ENCODE results near the gene YAP1. TPM values are rescaled to one million over a fixed set of nuclear protein-coding genes. Genes with fewer than 3 reads are reported as not detected.

Gene YAP1
- total and polyA plus RNA-seq, 3 donors from 2014 or later = 44.2 to 144 (median 110) TPM

DNA sequence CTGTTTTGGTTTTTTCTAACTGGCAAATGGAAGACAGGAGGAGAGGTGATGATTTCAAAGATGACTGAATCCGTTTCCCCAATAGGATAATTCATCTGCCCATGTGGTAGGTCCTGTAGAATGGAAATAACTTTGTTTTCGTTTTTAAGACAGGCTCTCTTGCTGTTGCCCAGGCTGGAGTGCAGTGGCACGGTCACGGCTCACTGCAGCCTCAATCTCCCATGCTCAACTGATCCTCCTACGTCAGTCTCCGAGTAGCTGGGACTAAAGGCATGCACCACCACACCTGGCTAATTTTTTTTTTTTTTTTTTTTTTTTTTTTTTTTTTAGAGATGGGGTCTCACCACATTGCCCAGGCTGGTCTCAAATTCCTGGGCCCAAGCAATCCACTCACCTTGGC, 129.7 kb downstream of the YAP1 start:
- Histone ChIP-seq H3K4me1 (no peaks in the 10 kb centered on the region), H3K4me3 (no peak overlapping the region), H3K36me3 (ENCODE audit: low read depth, missing control alignments) (no peaks in the 10 kb centered on the region), H3K9me3 (no peaks in the 10 kb centered on the region), H3K27ac (no peak overlapping the region), H3K27me3 (no peaks in the 10 kb centered on the region)
- TF ChIP-seq POLR2A (IDR thresholded peaks at IDR 0.05) = no peak
- TF ChIP-seq CTCF (IDR thresholded peaks at IDR 0.05) = no peak
- DNase-seq = no peak
- intact Hi-C loops (cut with DNase I; ENCODE audit: low total_unique reads) = no loop called here
- WGBS, 2 donors = 89 to 95% methylated on average over 6 of the region's 6 CpGs

DNA sequence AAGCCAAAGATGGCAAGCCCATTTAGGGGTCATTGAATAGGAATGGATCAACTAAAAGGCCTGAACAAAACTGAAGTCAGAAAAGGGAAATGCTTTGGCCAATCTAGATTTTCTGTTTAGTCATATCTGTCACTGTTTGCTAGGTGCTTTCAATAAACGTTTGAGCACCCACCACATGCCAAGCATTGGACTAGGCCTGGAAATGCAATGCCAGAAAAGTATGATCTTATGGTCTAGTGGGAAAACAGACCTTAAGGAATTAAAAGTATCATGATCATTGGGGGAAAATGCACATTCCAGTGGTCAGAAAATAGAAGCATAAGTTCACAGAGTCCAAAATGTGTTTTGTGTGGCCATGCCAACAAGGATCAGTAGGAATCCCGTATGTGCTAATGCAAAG, 130.3 kb downstream of the YAP1 start:
- Histone ChIP-seq H3K27me3 (no peaks in the 10 kb centered on the region), H3K4me1 (no peaks in the 10 kb centered on the region), H3K9me3 (no peaks in the 10 kb centered on the region), H3K36me3 (ENCODE audit: low read depth, missing control alignments) (no peaks in the 10 kb centered on the region), H3K4me3 (no peak overlapping the region), H3K27ac (no peak overlapping the region)
- DNase-seq = no peak
- intact Hi-C loops (cut with DNase I; ENCODE audit: low total_unique reads) = no loop called here
- TF ChIP-seq CTCF (IDR thresholded peaks at IDR 0.05) = no peak
- no peak for TF ChIP-seq POLR2A (IDR thresholded peaks at IDR 0.05)
- 58 to 68% methylated on average over 2 of the region's 2 CpGs for WGBS, 2 donors

DNA sequence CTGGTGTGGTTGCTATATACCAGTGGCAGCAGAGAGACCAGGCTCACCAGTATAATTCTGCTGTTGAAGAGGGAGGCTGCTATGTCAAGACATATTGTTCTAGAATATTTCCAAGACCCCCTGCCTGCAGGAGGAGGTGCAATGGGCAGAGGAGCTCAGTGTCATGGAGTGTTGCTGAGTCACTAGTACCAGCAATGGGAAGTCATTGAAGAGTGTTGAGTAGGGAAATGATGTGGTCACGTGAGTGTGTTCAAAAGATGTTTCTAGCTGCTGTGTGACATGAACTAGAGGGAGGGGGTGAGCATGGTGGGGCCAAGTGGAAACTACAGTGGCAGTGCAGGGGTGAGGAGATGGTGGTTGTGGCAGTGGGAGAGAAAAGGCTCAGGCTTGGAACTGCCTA, 130.8 kb downstream of the YAP1 start:
- 88 to 96% methylated on average over 1 of the region's 1 CpG for WGBS, 2 donors
- intact Hi-C loops (cut with DNase I; ENCODE audit: low total_unique reads) = no loop called here
- TF ChIP-seq POLR2A (IDR thresholded peaks at IDR 0.05) = no peak
- no peak for TF ChIP-seq CTCF (IDR thresholded peaks at IDR 0.05)
- no peak for DNase-seq
- H3K9me3 ChIP-seq = no peaks in the 10 kb centered on the region
- no peak overlapping the region for H3K27ac ChIP-seq
- H3K27me3 ChIP-seq = no peaks in the 10 kb centered on the region
- H3K4me1 ChIP-seq = no peaks in the 10 kb centered on the region
- no peaks in the 10 kb centered on the region for H3K36me3 ChIP-seq (ENCODE audit: low read depth, missing control alignments)
- H3K4me3 ChIP-seq = no peak overlapping the region

GRCh38 chr11:102243399-102243884, 133.2 kb downstream of the YAP1 start:
- Histone ChIP-seq H3K27me3 (no peaks in the 10 kb centered on the region), H3K4me3 (no peak overlapping the region), H3K27ac (no peak overlapping the region), H3K9me3 (no peaks in the 10 kb centered on the region), H3K4me1 (no peaks in the 10 kb centered on the region), H3K36me3 (ENCODE audit: low read depth, missing control alignments) (no peaks in the 10 kb centered on the region)
- DNase-seq = no peak
- 85 to 90% methylated on average over 2 of the region's 2 CpGs for WGBS, 2 donors
- TF ChIP-seq POLR2A (IDR thresholded peaks at IDR 0.05) = no peak
- TF ChIP-seq CTCF (IDR thresholded peaks at IDR 0.05) = no peak
- intact Hi-C loops (cut with DNase I; ENCODE audit: low total_unique reads) = no loop called here

GRCh38 chr11:102244681-102245409, 134.6 kb downstream of the YAP1 start:
- Histone ChIP-seq H3K27me3 (no peaks in the 10 kb centered on the region), H3K9me3 (no peaks in the 10 kb centered on the region), H3K27ac (no peak overlapping the region), H3K36me3 (ENCODE audit: low read depth, missing control alignments) (no peaks in the 10 kb centered on the region), H3K4me3 (no peak overlapping the region), H3K4me1 (no peaks in the 10 kb centered on the region)
- TF ChIP-seq POLR2A (IDR thresholded peaks at IDR 0.05) (no peak), CTCF (IDR thresholded peaks at IDR 0.05) (no peak)
- intact Hi-C loops (cut with DNase I; ENCODE audit: low total_unique reads) = no loop called here
- no peak for DNase-seq
- 56 to 81% methylated on average over 2 to 5 of the region's 5 CpGs for WGBS, 2 donors
